Measurements from ENCODE around the gene TUBA4B. TPM values are rescaled to one million over a fixed set of nuclear protein-coding genes. Genes with fewer than 3 reads are reported as not detected.

The TUBA4B gene
- total RNA-seq, 1 experiment from 2014 or later, result not detected

- in situ Hi-C loops (cut with HindIII; ENCODE audit: low pct_unique_long_range_greater_than_20kb, low sequenced_read_pairs) (no loop called here), intact Hi-C loops (cut with micrococcal nuclease; ENCODE audit: unreplicated experiment) (loop anchor here (10.0 kb wide), 1 partner anchor 51 kb away; the partner anchor contains the start of gene NHEJ1)
- Histone ChIP-seq H3K4me1 (ENCODE audit: control insufficient read depth, insufficient read depth, low read length) (peaks cover 10% of the 10 kb centered on the region), H3K4me3 (ENCODE audit: low read depth in 2 of 2, low read length in 2 of 2) (no peak overlapping the region), H3K27ac (ENCODE audit: low read length) (no peak overlapping the region), H3K9me3 (ENCODE audit: control insufficient read depth, insufficient read depth, low read depth, low read length) (no peaks in the 10 kb centered on the region), H3K27me3 (ENCODE audit: control insufficient read depth, insufficient read depth, low read length) (no peaks in the 10 kb centered on the region), H3K36me3 (ENCODE audit: control insufficient read depth, insufficient read depth, low read length) (0 out of 2 replicates have a peak, but pooled peaks cover 2% of the 10 kb centered on the region)
- no peak for TF ChIP-seq CTCF (IDR thresholded peaks at IDR 0.05)
- no peak for TF ChIP-seq SIN3A (IDR thresholded peaks at IDR 0.05; ENCODE audit: borderline replicate concordance, insufficient read depth, low read depth, low read length)
- no peak for TF ChIP-seq POLR2AphosphoS5 (IDR thresholded peaks at IDR 0.05; ENCODE audit: low read depth, low read length)
- TF ChIP-seq REST (IDR thresholded peaks at IDR 0.05; ENCODE audit: insufficient read depth in 1 of 2, low read depth in 2 of 2, low read length in 1 of 2), result no peak
- TF ChIP-seq TCF7L2 (IDR thresholded peaks at IDR 0.05; ENCODE audit: low read depth, low read length), result no peak
- POLR2A ChIA-PET, result interaction anchor here (0.7 kb wide), 1 partner anchor 10 kb away, joined by 3 read pairs; no protein-coding TSS in a partner anchor
- DNase-seq (ENCODE audit: low read depth, low spot score), result no peak
- no TSS peak for BruUV-seq (replicated peaks)
- no peak for ATAC-seq
- CTCF ChIA-PET, result no interaction called here
Observed at GRCh38 chr2:219215871-219216534, 37.0 kb upstream of the TUBA4B start.

GRCh38 chr2:219216535-219216915 lies 36.5 kb upstream of the TUBA4B start:
- intact Hi-C loops (cut with micrococcal nuclease; ENCODE audit: unreplicated experiment), result loop anchor here (10.0 kb wide), 1 partner anchor 52 kb away; the partner anchor contains the start of gene NHEJ1
- ChIA-PET CTCF (no interaction called here), POLR2A (interaction anchor here (0.6 to 0.7 kb wide), 2 partner anchors 10 to 42 kb away, joined by 3 to 4 read pairs; no protein-coding TSS in a partner anchor)
- Histone ChIP-seq H3K36me3 (ENCODE audit: control insufficient read depth, insufficient read depth, low read length) (0 out of 2 replicates have a peak, but pooled peaks cover 2% of the 10 kb centered on the region), H3K4me1 (ENCODE audit: control insufficient read depth, insufficient read depth, low read length) (peaks cover 10% of the 10 kb centered on the region), H3K9me3 (ENCODE audit: control insufficient read depth, insufficient read depth, low read depth, low read length) (no peaks in the 10 kb centered on the region), H3K27me3 (ENCODE audit: control insufficient read depth, insufficient read depth, low read length) (no peaks in the 10 kb centered on the region), H3K27ac (ENCODE audit: low read length) (no peak overlapping the region), H3K4me3 (ENCODE audit: low read depth in 2 of 2, low read length in 2 of 2) (no peak overlapping the region)
- DNase-seq (ENCODE audit: low read depth, low spot score), result no peak
- ATAC-seq, result no peak
- no peak for TF ChIP-seq CTCF (IDR thresholded peaks at IDR 0.05)
- no peak for TF ChIP-seq SIN3A (IDR thresholded peaks at IDR 0.05; ENCODE audit: borderline replicate concordance, insufficient read depth, low read depth, low read length)
- TF ChIP-seq REST (IDR thresholded peaks at IDR 0.05; ENCODE audit: insufficient read depth in 1 of 2, low read depth in 2 of 2, low read length in 1 of 2), result no peak
- no peak for TF ChIP-seq POLR2AphosphoS5 (IDR thresholded peaks at IDR 0.05; ENCODE audit: low read depth, low read length)
- no peak for TF ChIP-seq TCF7L2 (IDR thresholded peaks at IDR 0.05; ENCODE audit: low read depth, low read length)
- in situ Hi-C loops (cut with HindIII; ENCODE audit: low pct_unique_long_range_greater_than_20kb, low sequenced_read_pairs), result no loop called here
- no TSS peak for BruUV-seq (replicated peaks)

Data from Panc1 (cell line).